K562 (cell line): ENCODE measurements around the gene LRRC58. TPM values are rescaled to one million over a fixed set of nuclear protein-coding genes. Genes with fewer than 3 reads are reported as not detected.

Source experiments
- HNRNPL ChIP-seq: fragments of 200-400 bp; formaldehyde crosslinking; IDR thresholded peaks from 2 replicates; pipeline ENCODE4 v1.6.1; 2017; ENCODE audit warnings: low read depth, mild to moderate bottlenecking, low read length
- MXD1 ChIP-seq: fragments of 250-450 bp; sonication (Bioruptor Pico); IDR thresholded peaks from 2 replicates; pipeline ENCODE4 v1.8.0; 2021; ENCODE audit warnings: borderline replicate concordance, mild to moderate bottlenecking, moderate library complexity; ENCODE audit not compliant: poor library complexity, severe bottlenecking
- NCOA2 ChIP-seq, 2 experiments: fragments of 450-650 bp; IDR thresholded peaks; 2 replicates each; pipeline ENCODE4 v1.6.1; 2018; ENCODE audit warnings: mild to moderate bottlenecking in 2 of 2, moderate library complexity in 1 of 2; ENCODE audit not compliant: partially characterized antibody in 2 of 2
- NFIX ChIP-seq: fragments of 250-450 bp; sonication (Bioruptor Pico); IDR thresholded peaks from 2 replicates; pipeline ENCODE4 v1.4.0; 2020; ENCODE audit warnings: low read depth, mild to moderate bottlenecking, moderate library complexity
- PCBP1 ChIP-seq: fragments of 200-400 bp; formaldehyde crosslinking; IDR thresholded peaks from 2 replicates; pipeline ENCODE4 v1.6.1; 2018; ENCODE audit warnings: mild to moderate bottlenecking, low read depth, low read length; ENCODE audit not compliant: poor library complexity, severe bottlenecking
- TRIM28 ChIP-seq: fragments of 450-650 bp; IDR thresholded peaks from 2 replicates; pipeline ENCODE4 v1.6.1; 2017
- ZBTB11 ChIP-seq, 3 experiments: fragments of 200-800 bp in 1 of 3; fragments of 250-450 bp in 1 of 3; fragments of 450-650 bp in 1 of 3; sonication (Bioruptor Pico) in 1 of 3; sonication (Bioruptor generic) in 1 of 3; formaldehyde crosslinking in 1 of 3; IDR thresholded peaks; 2 replicates each; pipeline versions ENCODE4 v1.6.1 to v1.8.0; 2016 to 2022; ENCODE audit warnings: mild to moderate bottlenecking in 2 of 3, missing genetic modification characterization in 2 of 3, missing compliant biosample characterization in 1 of 3, moderate library complexity in 1 of 3
- ZBTB40 ChIP-seq, 2 experiments: fragments of 450-650 bp in 1 of 2; sonication (generic) in 1 of 2; formaldehyde crosslinking in 1 of 2; IDR thresholded peaks; 2 replicates each; pipeline versions ENCODE4 v1.7.1 to v1.9.0; 2016 to 2022; ENCODE audit warnings: inconsistent platforms in 1 of 2, mild to moderate bottlenecking in 1 of 2, missing genetic modification reagents in 1 of 2
- ZFX ChIP-seq: sonication (generic); formaldehyde crosslinking; IDR thresholded peaks from 2 replicates; pipeline ENCODE4 v1.8.0; 2022; ENCODE audit warnings: mild to moderate bottlenecking, missing genetic modification reagents, moderate library complexity
- ZNF124 ChIP-seq: sonication (generic); formaldehyde crosslinking; IDR thresholded peaks from 2 replicates; pipeline ENCODE4 v1.8.1; 2022; ENCODE audit warnings: missing genetic modification reagents
- ZNF282 ChIP-seq: sonication (generic); formaldehyde crosslinking; IDR thresholded peaks from 2 replicates; pipeline ENCODE4 v1.8.1; 2023; ENCODE audit warnings: missing genetic modification reagents
- ZNF583 ChIP-seq: fragments of 250-450 bp; sonication (Bioruptor Pico); IDR thresholded peaks from 2 replicates; pipeline ENCODE4 v1.4.0; 2020
- polyA plus RNA-seq, 8 experiments: library from polyadenylated mRNA; depleted of rRNA in 4 of 8; stranded (reverse) in 5 of 8; unstranded in 3 of 8; fragments of >200 nt; fragmentation: Nextera tagmentation in 2 of 8; fragmentation: Illumina TruSeq in 1 of 8; extraction: Ambion mirVana in 2 of 8; extraction: Trizol in 1 of 8; gene quantifications; 2 replicates each; pipeline versions ENCODE4 v1.2.1 to v1.2.3, GENCODE V29; 2011 to 2014; ENCODE audit warnings: inconsistent platforms in 1 of 8, missing spikeins in 1 of 8
- total RNA-seq, 7 experiments: library from RNA; depleted of rRNA in 6 of 7; stranded (reverse); fragments of >200 nt in 6 of 7; fragmentation: Illumina TruSeq in 2 of 7; extraction: Trizol in 2 of 7; gene quantifications; 2 replicates each; pipeline versions ENCODE4 v1.2.1 to v1.2.3, GENCODE V29; 2011 to 2021; ENCODE audit warnings: low replicate concordance in 1 of 7

Gene LRRC58
- total and polyA plus RNA-seq, 9 of the 15 experiments (the other 6 are each of a cell fraction or from before 2014, with no cell fraction given), result 5.6 to 26.6 (median 14.8) TPM

- TF ChIP-seq HNRNPL (peak; percentile 29; the same call in 1 of the 2 replicates), ZFX (CRISPR knock-in tag) (peak; percentile 87), NCOA2 (IDR thresholded peaks at IDR 0.05; ENCODE audit: partially characterized antibody in 2 of 2) (no peak), TRIM28 (no peak), ZNF282 (CRISPR knock-in tag) (no peak; the same call in 1 of the 2 replicates), ZBTB40 (IDR thresholded peaks at IDR 0.05) (peak; percentile 93), ZBTB40 (CRISPR knock-in tag; IDR thresholded peaks at IDR 0.05) (no peak), ZNF124 (no peak), MXD1 (CRISPR knock-in tag) (no peak), ZNF583 (no peak), ZBTB11 (CRISPR knock-in tag; IDR thresholded peaks at IDR 0.05) (peak; percentile 85 to 98 (median 93); a peak in 5 of 6 replicates), PCBP1 (no peak), NFIX (no peak)
Observed at GRCh38 chr3:120348991-120349854, at the start of gene LRRC58 (continued).
